ENCODE data around the gene FARP1.
A peak's percentile ranks its signal among the peaks of the same experiment; 100 is the strongest.

Gene FARP1

DNA sequence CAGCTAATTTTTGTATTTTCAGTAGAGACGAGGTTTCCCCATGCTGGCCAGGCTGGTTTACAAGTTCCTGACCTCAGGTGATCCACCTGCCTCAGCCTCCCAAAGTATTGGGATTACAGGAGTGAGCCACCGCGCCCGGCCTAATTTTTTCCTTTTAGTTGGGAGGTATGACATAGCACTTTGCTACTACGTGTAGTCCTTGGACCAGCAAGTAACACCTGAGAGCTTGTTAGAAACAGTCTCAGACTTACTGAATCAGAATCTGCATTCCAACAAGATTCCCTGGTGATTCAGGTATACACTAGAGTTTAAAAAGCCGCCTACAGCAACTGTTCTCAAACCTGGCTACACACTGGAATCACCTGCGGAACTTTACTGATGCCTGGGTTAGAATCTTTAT is 1.8 kb upstream of the FARP1 start:
- no peak for DNase-seq (ENCODE audit: low spot score)

GRCh38 chr13:98141509-98142379 is 1.1 kb upstream of the FARP1 start:
- DNase-seq (ENCODE audit: low spot score), result no peak

DNA sequence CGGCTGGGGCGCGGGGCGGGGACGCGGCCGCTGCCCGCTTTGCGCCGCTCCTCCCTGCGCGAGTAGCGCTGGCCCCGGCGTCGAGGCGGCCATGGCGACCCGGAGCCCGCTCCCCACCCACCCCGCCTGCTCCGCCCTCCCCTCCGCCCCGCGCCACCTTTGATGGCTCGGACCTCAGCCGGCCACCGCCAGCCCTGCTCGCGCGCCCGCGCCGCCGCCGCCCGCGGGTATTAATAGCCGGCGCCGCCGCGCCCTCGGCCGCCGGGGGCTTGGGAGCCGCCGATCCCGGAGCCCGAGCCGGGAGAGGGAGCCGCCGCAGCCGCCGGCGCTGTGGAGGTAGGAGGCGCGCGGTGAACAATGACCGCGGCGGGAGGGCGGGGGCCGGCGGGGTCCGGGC is 261 bp downstream of the FARP1 start:
- no peak for DNase-seq (ENCODE audit: low spot score)

DNA sequence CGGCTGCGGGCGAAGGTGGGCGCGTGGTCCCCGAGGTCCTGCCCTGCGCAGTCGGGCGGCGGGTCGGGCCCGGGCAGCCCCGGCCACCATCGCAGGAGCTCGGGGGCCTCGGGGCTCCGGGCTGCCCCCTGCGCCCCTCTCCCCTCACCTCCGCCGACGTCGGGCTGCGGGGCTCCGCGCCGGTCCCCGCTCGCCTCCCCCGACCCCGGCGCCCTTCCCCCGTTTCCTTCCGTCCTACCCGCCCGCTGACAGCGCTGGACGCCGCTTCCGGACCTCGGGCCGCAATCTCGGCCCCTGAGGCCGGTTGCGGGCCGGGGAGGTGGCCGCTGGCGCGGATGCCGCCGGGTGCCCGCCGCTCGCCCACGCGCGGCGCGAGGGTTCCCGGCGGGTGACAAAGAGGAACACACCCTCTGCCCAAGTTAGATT is 720 bp downstream of the FARP1 start:
- DNase-seq (ENCODE audit: low spot score), result no peak

DNA sequence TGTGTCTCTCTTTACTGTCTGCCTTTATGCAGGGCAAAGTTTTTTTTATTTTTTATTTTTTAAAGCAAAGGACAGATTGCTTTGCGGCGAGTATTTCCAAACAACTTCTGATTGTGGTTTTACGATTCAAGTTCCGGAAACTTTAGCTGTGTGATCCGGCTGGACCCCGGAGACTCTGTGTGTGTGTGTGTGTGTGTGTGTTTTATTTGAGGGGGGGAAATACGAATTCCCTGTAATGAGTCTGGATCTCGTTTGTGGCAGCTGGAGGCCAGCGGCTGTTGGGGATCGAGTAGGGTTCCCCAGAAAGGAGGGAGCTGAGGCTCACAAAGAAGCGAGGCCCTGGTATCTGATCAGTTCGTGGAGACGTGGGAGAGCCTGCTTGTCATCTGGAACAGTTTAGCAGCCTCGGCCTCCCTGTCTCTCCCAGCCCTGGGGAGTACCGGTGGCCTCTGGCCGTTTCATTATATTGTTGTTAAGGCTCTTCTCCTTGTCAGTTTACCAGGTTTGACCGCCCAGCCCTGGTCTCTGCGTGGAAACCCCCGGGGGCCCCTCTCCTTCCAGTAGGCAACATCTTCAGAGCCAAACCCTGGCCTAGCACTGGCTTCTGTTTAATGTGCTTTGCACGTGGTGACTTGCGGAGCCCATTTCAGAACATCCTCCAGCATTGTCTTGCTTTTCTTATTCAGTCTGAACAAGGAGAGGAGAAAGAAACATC is 1.3 kb downstream of the FARP1 start:
- DNase-seq (ENCODE audit: low spot score), result no peak

DNA sequence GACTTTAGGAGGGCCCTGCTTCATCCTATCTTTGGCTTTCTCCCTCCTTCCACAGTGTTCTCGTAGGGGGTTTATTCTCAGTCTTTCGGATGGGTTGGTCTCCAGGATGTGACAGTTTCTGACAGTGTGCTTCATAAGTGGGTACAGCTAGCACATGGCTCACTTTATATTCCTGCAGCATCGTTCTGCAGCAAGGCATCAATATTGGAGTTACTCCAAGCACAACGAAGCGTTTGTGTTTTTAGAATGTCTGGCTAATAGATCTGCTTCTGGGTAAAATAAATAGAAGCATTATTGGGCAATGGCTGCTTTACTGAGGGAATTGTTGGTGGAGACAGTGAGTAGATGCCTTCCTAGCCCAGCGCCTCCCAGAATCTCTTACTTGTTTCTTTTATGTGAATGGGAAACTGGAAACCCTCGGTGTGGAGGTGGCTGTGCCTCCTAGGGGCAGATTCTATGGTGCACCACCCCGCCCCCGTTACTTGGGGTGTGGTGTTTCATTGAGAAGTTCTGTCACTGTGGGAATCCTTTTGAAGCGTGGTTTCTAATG is 2.0 kb downstream of the FARP1 start:
- peak; percentile 14 for DNase-seq (ENCODE audit: low spot score)

- no peak for DNase-seq (ENCODE audit: low spot score)
These were observed 4.6 kb downstream of the FARP1 start for GRCh38 chr13:98147521-98147920.

DNA sequence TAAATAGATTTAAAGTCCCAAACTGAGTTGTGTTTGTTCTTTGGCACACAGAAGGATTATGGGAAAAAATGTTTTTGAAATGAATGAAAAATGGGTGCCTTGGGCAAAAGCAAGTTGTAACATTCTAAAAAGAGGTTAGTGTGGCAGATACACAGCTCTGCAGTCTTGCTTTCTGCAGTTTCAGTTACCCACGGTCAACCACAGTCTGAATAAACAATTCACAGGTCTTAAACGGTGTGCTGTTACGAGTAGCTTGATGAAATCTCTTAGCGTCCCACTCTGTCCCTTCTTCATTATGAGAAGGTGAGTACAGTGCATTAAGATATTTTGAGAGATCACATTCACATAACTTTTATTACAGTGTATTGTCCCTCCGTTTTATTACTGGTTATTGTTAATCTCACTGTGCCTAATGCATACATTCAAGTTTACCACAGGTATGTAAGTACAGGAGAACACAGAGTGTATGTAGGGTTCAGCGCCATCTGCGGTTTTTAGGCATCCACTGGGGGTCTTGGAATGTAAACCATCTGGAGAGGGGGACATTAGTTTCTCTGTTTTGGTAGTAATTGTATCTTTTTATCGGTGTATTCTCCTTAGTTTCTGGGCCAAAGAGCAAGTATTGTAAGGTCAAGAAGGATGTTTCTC is 8.1 kb downstream of the FARP1 start:
- no peak for DNase-seq (ENCODE audit: low spot score)

- DNase-seq (ENCODE audit: low spot score), result no peak
These were observed 12.7 kb downstream of the FARP1 start for GRCh38 chr13:98155475-98156109.

- DNase-seq (ENCODE audit: low spot score), result no peak
These were observed 13.4 kb downstream of the FARP1 start for GRCh38 chr13:98156259-98156658.

- no peak for DNase-seq (ENCODE audit: low spot score)
These were observed 14.3 kb downstream of the FARP1 start for GRCh38 chr13:98157188-98157587.

- DNase-seq (ENCODE audit: low spot score), result no peak
These were observed 14.7 kb downstream of the FARP1 start for GRCh38 chr13:98157609-98158008.

DNA sequence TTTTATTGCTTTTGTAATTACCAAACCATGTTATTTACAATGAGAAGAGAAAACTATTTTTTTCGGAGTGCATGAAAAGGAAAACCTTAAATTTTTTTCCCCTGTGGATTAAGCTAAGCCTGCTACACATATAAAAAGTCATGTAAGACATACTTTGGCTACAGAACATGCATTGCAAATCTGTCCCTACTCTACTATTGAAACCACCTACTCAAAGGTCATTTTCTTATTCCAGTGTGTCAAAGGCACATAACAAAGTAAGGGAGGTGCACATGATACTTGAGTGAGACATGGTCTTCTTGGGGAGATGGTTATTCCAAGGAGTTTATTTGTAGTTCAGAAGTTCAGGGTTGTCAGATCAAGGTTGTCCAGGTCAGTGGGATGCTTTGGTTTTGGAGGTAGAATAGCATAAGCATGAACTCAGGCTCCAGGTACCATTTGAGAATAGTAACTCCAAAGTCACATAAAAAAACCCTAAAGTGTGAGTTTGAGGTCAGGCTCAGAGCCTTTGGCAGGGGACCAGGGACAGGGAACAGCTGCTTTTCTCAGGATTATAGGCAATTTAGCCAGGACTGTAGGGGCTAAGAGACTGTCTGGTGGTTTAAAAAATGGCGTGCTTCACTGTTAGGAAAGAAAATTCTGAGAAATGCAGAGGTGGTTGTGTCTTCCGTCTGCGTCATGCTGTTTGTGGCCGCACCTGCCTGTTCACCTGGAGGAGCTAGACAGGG is 15.4 kb downstream of the FARP1 start:
- DNase-seq (ENCODE audit: low spot score), result no peak

- DNase-seq (ENCODE audit: low spot score), result no peak
These were observed 20.0 kb downstream of the FARP1 start for GRCh38 chr13:98162935-98163334.

- no peak for DNase-seq (ENCODE audit: low spot score)
These were observed 26.4 kb downstream of the FARP1 start for GRCh38 chr13:98169331-98169730.

DNA sequence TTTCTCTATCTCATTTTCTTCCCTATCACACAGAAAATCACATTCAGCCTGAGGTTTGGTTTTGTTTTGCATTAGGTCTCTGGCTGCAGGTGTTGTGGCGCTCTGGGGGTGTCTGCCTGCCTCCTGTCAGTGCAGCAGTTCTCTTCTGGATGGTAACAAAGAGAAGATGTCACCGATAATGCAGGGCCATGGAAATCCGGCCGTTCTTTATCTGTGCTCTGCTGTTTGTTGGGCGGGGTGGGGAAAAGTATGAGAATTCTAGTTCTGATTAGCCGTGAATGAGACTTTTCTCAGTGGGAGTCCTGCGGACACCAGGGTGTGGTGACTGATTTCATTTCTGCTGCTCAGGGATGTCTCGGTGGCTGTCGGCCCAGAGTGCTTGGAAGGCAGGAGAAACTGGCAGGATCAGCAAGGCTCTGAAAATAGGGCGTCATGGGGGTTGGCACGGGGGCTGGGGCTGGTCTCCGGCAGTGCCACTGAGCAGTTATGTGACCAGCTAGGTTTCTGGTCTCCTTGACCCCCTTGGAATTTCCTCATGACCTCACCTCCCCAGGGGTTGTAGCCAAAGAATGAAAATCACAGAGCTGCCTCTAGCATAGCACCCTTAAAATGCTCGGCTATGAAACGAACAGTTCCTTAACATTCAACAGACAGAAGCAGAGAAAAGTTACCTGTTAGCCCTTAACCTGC is 29.2 kb downstream of the FARP1 start:
- peak; percentile 15 for DNase-seq (ENCODE audit: low spot score)

- no peak for DNase-seq (ENCODE audit: low spot score)
These were observed 29.9 kb downstream of the FARP1 start for GRCh38 chr13:98172590-98173422.

- DNase-seq (ENCODE audit: low spot score), result no peak
These were observed 30.7 kb downstream of the FARP1 start for GRCh38 chr13:98173431-98174152.

- DNase-seq (ENCODE audit: low spot score), result no peak
These were observed 31.4 kb downstream of the FARP1 start for GRCh38 chr13:98174307-98174706.

Data from putamen (tissue), 1 donor.